COLO829 (cell line): Measurements from ENCODE around the gene SLC39A12.

ENCODE experiments used
- DNase-seq: peaks from one replicate; pipeline ENCODE4 v3.0.0; 2012; ENCODE audit warnings: low spot score

The SLC39A12 gene

DNA sequence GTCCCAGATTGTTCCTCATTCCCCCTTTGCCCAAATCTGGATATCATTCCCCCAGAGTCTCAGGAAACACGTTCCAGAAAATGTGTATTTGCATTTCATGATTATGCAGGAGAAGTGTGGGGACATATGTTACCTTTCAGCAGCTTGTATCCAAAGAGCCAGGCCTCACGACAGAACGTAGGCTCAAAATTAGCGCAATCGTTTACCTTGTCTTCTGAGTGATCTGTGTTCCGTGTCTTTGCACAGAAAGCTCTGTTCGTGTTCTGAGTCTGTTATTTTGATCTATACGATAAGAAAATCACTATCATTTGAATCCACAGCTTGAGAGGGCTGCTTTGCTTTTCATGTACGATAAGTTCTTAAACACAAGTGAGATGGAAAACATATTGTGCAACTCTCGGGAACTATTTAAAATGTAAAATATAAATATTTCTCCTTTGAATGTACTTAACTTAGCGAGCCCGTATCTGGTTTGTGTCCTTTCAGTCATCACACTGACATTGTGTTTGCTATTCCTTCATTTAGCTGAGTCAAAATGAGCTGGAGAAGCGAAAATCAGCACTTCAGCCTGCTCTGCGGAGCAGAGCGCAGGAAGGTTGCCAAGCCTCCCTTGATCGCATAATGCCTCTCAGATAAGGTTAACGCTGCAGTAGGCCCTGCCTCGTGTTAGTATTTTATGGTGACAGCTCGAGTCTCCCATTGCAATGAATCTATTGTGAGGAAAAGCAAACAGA lies 108.3 kb downstream of the SLC39A12 start:
- no peak for DNase-seq

DNA sequence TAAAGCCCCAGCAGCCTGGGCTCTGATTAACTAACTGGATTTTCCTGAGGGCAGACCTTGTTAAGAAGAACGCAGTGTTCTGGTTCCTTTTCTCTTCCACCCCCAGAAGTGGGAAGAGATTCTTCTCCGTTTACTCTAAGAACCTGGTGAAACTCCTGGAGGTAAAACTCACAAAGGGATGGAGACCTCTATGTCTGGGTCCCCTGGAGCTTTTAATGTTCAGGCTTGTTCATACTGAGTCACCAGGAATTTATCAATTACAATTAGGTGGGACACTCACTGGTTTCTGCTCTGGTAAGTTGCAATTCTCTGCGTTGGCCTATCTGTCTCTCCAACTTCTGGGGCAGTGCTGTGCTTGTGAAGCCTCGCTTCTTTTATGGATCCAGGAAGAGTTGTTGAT lies 115.2 kb downstream of the SLC39A12 start:
- DNase-seq, result no peak

GRCh38 chr10:18068401-18068800 lies 116.7 kb downstream of the SLC39A12 start:
- no peak for DNase-seq

GRCh38 chr10:18071591-18071990 lies 119.9 kb downstream of the SLC39A12 start:
- DNase-seq, result no peak

DNA sequence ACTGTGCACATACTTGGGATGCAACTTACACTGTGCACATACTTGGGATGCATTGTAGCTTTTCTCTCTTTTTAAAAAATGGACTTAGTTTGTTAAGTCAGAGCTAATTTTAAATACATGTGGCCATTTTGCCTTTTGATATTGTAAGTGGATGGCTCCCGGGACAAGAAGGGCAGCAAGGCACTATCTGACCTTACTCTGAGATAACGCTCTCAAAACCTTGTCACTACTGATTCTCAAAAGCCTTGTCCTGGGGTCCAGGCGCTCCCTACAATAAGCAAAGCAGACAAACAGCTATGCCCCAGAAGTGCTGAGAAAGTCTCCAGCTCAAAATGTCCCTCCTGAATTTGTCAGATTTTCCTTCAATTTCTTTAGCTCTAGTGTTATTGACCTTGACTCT lies 121.6 kb downstream of the SLC39A12 start:
- no peak for DNase-seq

DNA sequence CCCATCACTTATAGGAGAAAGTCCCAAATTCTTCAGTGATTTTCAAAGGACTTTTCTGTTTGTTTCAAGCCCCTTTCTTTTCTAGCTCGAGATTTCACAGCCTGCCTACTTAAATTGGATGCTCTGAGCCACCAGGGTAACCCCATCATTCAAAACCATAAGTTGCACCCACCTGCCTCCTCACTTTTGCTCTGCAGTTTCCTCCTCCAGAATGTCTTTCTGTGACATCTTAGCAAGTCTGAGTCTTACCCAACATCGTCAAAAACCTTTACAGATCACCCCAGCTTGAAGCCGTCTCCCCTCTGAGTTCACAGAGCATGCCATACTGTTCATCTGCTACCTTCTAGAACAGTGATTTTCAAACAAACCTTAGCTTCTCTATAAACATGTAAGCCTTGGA lies 124.2 kb downstream of the SLC39A12 start:
- DNase-seq, result no peak

DNA sequence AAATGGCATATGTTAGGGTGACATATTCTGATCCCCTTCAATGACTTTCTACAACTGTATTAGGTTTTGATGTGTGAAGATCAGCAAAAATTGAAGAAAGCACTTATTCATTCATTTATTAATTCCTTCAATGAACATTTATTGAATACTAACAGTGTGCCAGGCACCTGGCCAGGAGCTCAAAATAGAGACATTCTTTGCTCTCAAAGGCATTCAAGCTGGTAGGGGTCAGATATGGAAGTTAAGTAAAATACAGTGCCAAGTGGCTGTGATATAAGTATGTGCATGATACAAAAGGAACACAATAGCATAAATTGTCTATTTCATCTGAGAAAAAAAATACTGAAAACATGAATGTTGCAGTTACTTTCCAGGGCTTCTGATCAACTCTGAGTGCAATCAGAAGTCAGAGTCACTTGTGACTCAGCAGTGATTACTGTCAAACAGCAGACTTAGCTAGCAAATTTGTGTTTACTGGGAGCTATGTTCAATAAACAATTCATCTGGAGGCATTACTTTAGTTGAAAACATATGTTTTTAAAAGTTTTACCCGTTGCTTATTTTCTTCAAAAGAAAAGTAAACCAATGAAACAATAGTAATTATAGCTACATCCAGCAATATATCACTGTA lies 128.1 kb downstream of the SLC39A12 start:
- DNase-seq, result no peak

DNA sequence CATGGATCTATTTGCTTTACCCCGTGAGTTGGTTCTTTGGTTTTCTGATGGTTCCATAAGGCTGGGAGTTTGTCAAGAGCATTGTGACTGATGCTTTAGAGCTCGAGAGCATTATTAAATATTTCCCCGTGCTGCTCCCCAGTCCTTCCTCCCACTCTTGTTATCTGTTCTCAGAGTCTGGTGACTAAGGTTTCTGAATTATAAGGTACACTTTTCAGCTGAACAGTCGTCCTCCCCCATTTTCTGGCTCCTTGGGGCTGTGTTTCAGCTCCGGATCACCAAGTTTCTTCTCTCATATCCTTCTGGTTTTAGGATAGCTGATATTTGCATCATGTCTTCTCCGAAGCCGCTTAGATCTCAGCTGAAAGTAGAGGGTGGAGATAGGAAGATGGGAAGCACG lies 130.7 kb downstream of the SLC39A12 start:
- DNase-seq, result no peak

GRCh38 chr10:18085855-18086254 lies 134.1 kb downstream of the SLC39A12 start:
- DNase-seq, result no peak

DNA sequence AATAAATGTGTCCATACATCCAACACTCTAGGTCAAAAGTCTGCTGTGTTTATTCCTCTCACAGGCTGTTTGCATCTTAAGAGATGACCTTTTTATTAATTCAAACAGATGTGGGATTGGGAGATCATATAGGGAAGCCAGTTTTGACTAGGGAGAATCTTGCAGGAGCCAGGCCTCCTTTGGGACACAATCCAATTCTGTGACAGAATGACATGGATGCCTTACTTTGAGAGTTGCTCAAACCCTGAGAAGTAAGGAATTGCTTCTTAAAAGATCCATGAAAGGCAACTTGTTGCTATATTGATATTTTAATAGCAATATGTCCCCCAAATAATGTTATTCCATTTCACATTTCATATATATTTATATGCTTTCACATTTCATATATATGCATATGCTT lies 135.0 kb downstream of the SLC39A12 start:
- DNase-seq, result no peak

DNA sequence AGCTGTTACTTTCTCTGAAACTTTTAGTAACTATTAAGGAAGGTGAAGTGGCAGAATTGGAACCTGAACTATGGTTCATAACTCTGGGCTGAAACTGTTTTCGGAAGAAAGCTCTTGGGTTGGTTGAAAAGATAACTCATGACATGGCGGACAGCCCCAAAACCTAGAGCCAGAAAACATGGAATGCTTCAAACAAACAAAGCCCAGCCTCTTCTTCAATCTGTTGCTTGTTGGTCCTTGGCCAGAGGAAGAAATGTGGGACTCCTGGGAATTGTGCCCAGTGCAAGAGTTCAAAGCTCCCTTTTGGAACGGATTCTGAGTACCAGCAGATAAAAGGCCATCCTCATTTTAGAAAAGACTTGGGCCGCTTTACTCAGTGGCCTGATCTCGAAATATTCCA lies 135.6 kb downstream of the SLC39A12 start:
- no peak for DNase-seq
